Epithelial cell of proximal tubule (primary cell): ENCODE results near the gene DYNC1LI1. TPM values are rescaled to one million over a fixed set of nuclear protein-coding genes. Genes with fewer than 3 reads are reported as not detected.

Source experiments
- DNase-seq: peaks from one replicate; pipeline ENCODE4 v3.0.0-alpha.2; 2011; ENCODE audit warnings: low read depth
- H3K4me3 ChIP-seq: 2 replicates; pipeline ENCODE4 v1.5.1; 2011; ENCODE audit warnings: low read depth, mild to moderate bottlenecking, low read length
- CTCF ChIP-seq: conservative IDR thresholded peaks from 2 replicates; pipeline ENCODE4 v1.5.1; 2012; ENCODE audit warnings: low read depth, mild to moderate bottlenecking, low read length
- total RNA-seq: library from RNA; depleted of rRNA; stranded (reverse); fragments of >200 nt; gene quantifications from 2 replicates; pipeline ENCODE4 v1.2.3, GENCODE V29; 2015

DYNC1LI1 gene
- total RNA-seq, 1 donor from 2014 or later = 40.6 TPM

GRCh38 chr3:32545305-32545704 is 25.4 kb downstream of the DYNC1LI1 start:
- H3K4me3 ChIP-seq = no peak overlapping the region
- TF ChIP-seq CTCF = no peak
- DNase-seq = no peak

- DNase-seq = no peak
These were observed 25.8 kb downstream of the DYNC1LI1 start for GRCh38 chr3:32544894-32545293.

GRCh38 chr3:32542807-32543206 is 27.9 kb downstream of the DYNC1LI1 start:
- no peak for TF ChIP-seq CTCF
- DNase-seq = no peak

More at GRCh38 chr3:32544894-32545293, 25.8 kb downstream of the DYNC1LI1 start:
- TF ChIP-seq CTCF = no peak
- no peak overlapping the region for H3K4me3 ChIP-seq

GRCh38 chr3:32540899-32541298 is 29.8 kb downstream of the DYNC1LI1 start:
- no peak for TF ChIP-seq CTCF
- no peak overlapping the region for H3K4me3 ChIP-seq
- no peak for DNase-seq

More at GRCh38 chr3:32542807-32543206, 27.9 kb downstream of the DYNC1LI1 start:
- no peak overlapping the region for H3K4me3 ChIP-seq

- no peak for TF ChIP-seq CTCF
- DNase-seq = no peak
- H3K4me3 ChIP-seq = no peak overlapping the region
These were observed 38.2 kb downstream of the DYNC1LI1 start for GRCh38 chr3:32532434-32532833.

- TF ChIP-seq CTCF = no peak
- H3K4me3 ChIP-seq = no peak overlapping the region
- DNase-seq = no peak
These were observed 39.5 kb downstream of the DYNC1LI1 start for GRCh38 chr3:32531010-32531647.

GRCh38 chr3:32525720-32526119 is 44.9 kb downstream of the DYNC1LI1 start:
- no peak for TF ChIP-seq CTCF
- H3K4me3 ChIP-seq = no peak overlapping the region
- no peak for DNase-seq
